Prostate gland (tissue), 2 donors: ENCODE data around the gene MYD88.

ENCODE experiments used
- CTCF ChIP-seq, 4 experiments: fragments of 200-600 bp in 2 of 4; fragments of 450-650 bp in 2 of 4; sonication (generic) in 2 of 4; IDR thresholded peaks; 1 replicate in 3 of 4; 2 replicates in 1 of 4; pipeline ENCODE4 v1.5.1; 2016 to 2019; ENCODE audit warnings: antibody characterized with exemption in 4 of 4, mild to moderate bottlenecking in 2 of 4, moderate library complexity in 2 of 4
- POLR2A ChIP-seq: fragments of 450-650 bp; IDR thresholded peaks from one replicate; pipeline ENCODE4 v1.6.1; 2016; ENCODE audit warnings: antibody characterized with exemption, mild to moderate bottlenecking

GRCh38 chr3:38153221-38153620, 14.8 kb downstream of the MYD88 start:
- TF ChIP-seq CTCF (IDR thresholded peaks at IDR 0.05) (no peak), POLR2A (no peak)
